ENCODE data around the gene SULT1C4. TPM values are rescaled to one million over a fixed set of nuclear protein-coding genes. Genes with fewer than 3 reads are reported as not detected.

Gene SULT1C4
- polyA plus RNA-seq, 1 experiment, result 4.0 TPM

GRCh38 chr2:108409768-108410167 lies 32.0 kb downstream of the SULT1C4 start:
- POLR2A ChIA-PET, result interaction anchor here (1.1 kb wide), 1 partner anchor 39 kb away, joined by 3 read pairs; the partner anchor contains the start of gene GCC2

GRCh38 chr2:108412995-108413710 lies 35.4 kb downstream of the SULT1C4 start:
- no peak for TF ChIP-seq CTCF (IDR thresholded peaks at IDR 0.05; ENCODE audit: low read depth, low read length)
- ChIA-PET CTCF (interaction anchor here (0.9 kb wide), 1 partner anchor 36 kb away, joined by 3 read pairs; the partner anchor contains the start of gene SULT1C4), POLR2A (interaction anchor here (0.9 kb wide), 1 partner anchor 121 kb away, joined by 3 read pairs; no protein-coding TSS in a partner anchor)
- H3K27ac ChIP-seq (ENCODE audit: low read depth, low read length), result peak overlapping the region; percentile 49
- H3K4me3 ChIP-seq (ENCODE audit: low read depth, low read length), result no peak overlapping the region
- no peaks in the 10 kb centered on the region for H3K27me3 ChIP-seq (ENCODE audit: control insufficient read depth, insufficient read depth, low read length)
- H3K9me3 ChIP-seq (ENCODE audit: control insufficient read depth, insufficient read depth, low read length), result no peaks in the 10 kb centered on the region
- DNase-seq (ENCODE audit: low read depth, low spot score), result peak; percentile 76

More at GRCh38 chr2:108409768-108410167, 32.0 kb downstream of the SULT1C4 start:
- Histone ChIP-seq H3K27ac (ENCODE audit: low read depth, low read length) (peak overlapping the region; percentile 58), H3K9me3 (ENCODE audit: control insufficient read depth, insufficient read depth, low read length) (peaks cover 3% of the 10 kb centered on the region; the same call in 1 of the 2 replicates), H3K4me3 (ENCODE audit: low read depth, low read length) (no peak overlapping the region), H3K27me3 (ENCODE audit: control insufficient read depth, insufficient read depth, low read length) (no peaks in the 10 kb centered on the region)
- peak; percentile 48 for DNase-seq (ENCODE audit: low read depth, low spot score)
- no peak for TF ChIP-seq CTCF (IDR thresholded peaks at IDR 0.05; ENCODE audit: low read depth, low read length)
- CTCF ChIA-PET, result interaction anchor here (0.8 kb wide), 1 partner anchor 14 kb away, joined by 4 read pairs; no protein-coding TSS in a partner anchor

GRCh38 chr2:108413711-108414095 lies 35.9 kb downstream of the SULT1C4 start:
- ChIA-PET CTCF (no interaction called here), POLR2A (no interaction called here)
- no peak for TF ChIP-seq CTCF (IDR thresholded peaks at IDR 0.05; ENCODE audit: low read depth, low read length)
- no peaks in the 10 kb centered on the region for H3K9me3 ChIP-seq (ENCODE audit: control insufficient read depth, insufficient read depth, low read length)
- H3K27me3 ChIP-seq (ENCODE audit: control insufficient read depth, insufficient read depth, low read length), result no peaks in the 10 kb centered on the region
- no peak overlapping the region for H3K27ac ChIP-seq (ENCODE audit: low read depth, low read length)
- H3K4me3 ChIP-seq (ENCODE audit: low read depth, low read length), result no peak overlapping the region
- DNase-seq (ENCODE audit: low read depth, low spot score), result no peak

DNA sequence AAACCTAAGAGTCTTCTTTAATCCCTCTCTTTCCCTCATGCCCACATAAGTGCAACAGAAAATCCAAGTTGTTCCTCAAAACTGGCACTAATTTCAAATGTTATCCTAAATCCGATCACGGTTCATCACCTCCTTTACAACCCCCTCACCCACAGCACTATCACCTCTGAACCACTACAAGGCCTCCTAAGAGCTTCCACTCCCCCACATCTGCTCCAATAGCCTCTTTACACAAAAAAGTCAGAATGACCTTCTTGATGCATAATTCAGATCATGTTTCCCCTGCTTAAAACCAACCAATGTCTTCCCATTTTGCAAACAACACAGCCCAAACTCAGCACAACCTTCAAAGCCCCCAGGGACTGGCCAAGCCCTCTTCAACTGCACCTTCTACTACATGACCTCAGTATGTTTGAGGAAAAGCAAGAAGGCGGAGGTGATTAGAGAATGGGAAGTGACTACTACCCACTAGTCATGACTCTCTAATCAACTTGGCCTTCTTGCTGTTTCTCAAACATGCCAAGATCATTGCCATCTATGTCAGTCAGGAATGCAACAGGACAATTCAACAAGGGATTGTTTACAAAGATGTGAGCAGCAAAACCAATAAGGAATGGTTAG lies 36.6 kb downstream of the SULT1C4 start:
- Histone ChIP-seq H3K27me3 (ENCODE audit: control insufficient read depth, insufficient read depth, low read length) (no peaks in the 10 kb centered on the region), H3K27ac (ENCODE audit: low read depth, low read length) (no peak overlapping the region), H3K9me3 (ENCODE audit: control insufficient read depth, insufficient read depth, low read length) (no peaks in the 10 kb centered on the region), H3K4me3 (ENCODE audit: low read depth, low read length) (no peak overlapping the region)
- POLR2A ChIA-PET, result no interaction called here
- DNase-seq (ENCODE audit: low read depth, low spot score), result no peak
- CTCF ChIA-PET, result interaction anchor here (0.5 kb wide), 1 partner anchor 48 kb away, joined by 3 read pairs; no protein-coding TSS in a partner anchor
- TF ChIP-seq CTCF (IDR thresholded peaks at IDR 0.05; ENCODE audit: low read depth, low read length), result no peak

DNA sequence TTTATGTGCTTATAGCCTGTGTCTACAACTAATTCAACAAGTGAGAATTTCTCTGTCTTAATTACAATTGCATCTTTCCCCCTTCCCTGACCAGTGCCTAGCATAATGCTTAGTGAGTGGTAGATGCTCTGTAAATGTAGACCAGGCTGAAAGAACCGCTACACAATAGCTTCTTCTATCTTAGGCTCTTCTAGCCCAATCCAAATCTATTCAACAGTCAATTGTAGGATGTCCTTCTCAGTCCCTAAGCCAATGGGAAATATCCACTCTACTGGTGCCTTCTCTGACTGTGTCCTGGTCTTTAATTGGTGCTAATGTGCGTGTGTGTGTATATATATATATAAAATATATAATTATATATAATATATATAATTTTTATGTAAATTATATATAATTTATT lies 37.2 kb downstream of the SULT1C4 start:
- no peaks in the 10 kb centered on the region for H3K9me3 ChIP-seq (ENCODE audit: control insufficient read depth, insufficient read depth, low read length)
- no peak overlapping the region for H3K27ac ChIP-seq (ENCODE audit: low read depth, low read length)
- H3K27me3 ChIP-seq (ENCODE audit: control insufficient read depth, insufficient read depth, low read length), result no peaks in the 10 kb centered on the region
- ChIA-PET CTCF (interaction anchor here (0.5 kb wide), 1 partner anchor 48 kb away, joined by 3 read pairs; no protein-coding TSS in a partner anchor), POLR2A (no interaction called here)
- TF ChIP-seq CTCF (IDR thresholded peaks at IDR 0.05; ENCODE audit: low read depth, low read length), result no peak
- no peak overlapping the region for H3K4me3 ChIP-seq (ENCODE audit: low read depth, low read length)
- DNase-seq (ENCODE audit: low read depth, low spot score), result no peak
